DMS 273 (cell line): ENCODE data around the gene NYNRIN.

Experiments used
- DNase-seq: peaks from one replicate; lab custom pipeline; 2025; ENCODE audit not compliant: unreplicated experiment; lab: John Stamatoyannopoulos, UW

NYNRIN gene

GRCh38 chr14:24430143-24430681 is 31.4 kb downstream of the NYNRIN start:
- peak; percentile 81 for DNase-seq

- DNase-seq: no peak
Measured at GRCh38 chr14:24430682-24431568, 32.1 kb downstream of the NYNRIN start.

GRCh38 chr14:24431569-24432258 is 32.9 kb downstream of the NYNRIN start:
- peak; percentile 97 for DNase-seq

- DNase-seq: no peak
Measured at GRCh38 chr14:24432259-24433131, 33.7 kb downstream of the NYNRIN start.

GRCh38 chr14:24434036-24434435 is 35.2 kb downstream of the NYNRIN start:
- no peak for DNase-seq

GRCh38 chr14:24434676-24435075 is 35.9 kb downstream of the NYNRIN start:
- DNase-seq: no peak

- no peak for DNase-seq
Measured at GRCh38 chr14:24435192-24435810, 36.5 kb downstream of the NYNRIN start.

- no peak for DNase-seq
Measured at GRCh38 chr14:24435998-24436354, 37.2 kb downstream of the NYNRIN start.

- peak; percentile 80 for DNase-seq
Measured at GRCh38 chr14:24436355-24437019, 37.7 kb downstream of the NYNRIN start.

GRCh38 chr14:24437020-24437735 is 38.4 kb downstream of the NYNRIN start:
- DNase-seq: no peak

- no peak for DNase-seq
Measured at GRCh38 chr14:24437736-24438067, 38.9 kb downstream of the NYNRIN start.

GRCh38 chr14:24438223-24439097 is 39.7 kb downstream of the NYNRIN start:
- no peak for DNase-seq

GRCh38 chr14:24439257-24439656 is 40.5 kb downstream of the NYNRIN start:
- DNase-seq: no peak

- DNase-seq: no peak
Measured at GRCh38 chr14:24439830-24440605, 41.2 kb downstream of the NYNRIN start.

- DNase-seq: no peak
Measured at GRCh38 chr14:24440606-24441399, 42.0 kb downstream of the NYNRIN start.

GRCh38 chr14:24441485-24441884 is 42.7 kb downstream of the NYNRIN start:
- no peak for DNase-seq

GRCh38 chr14:24441904-24442239 is 43.1 kb downstream of the NYNRIN start:
- peak; percentile 76 for DNase-seq
